Adrenal gland (tissue), 5 donors: ENCODE results near the gene ALPK3.

Experiments
- CTCF ChIP-seq, 6 experiments: fragments of 450-650 bp in 4 of 6; fragments of 200-600 bp in 2 of 6; sonication (generic) in 1 of 6; IDR thresholded peaks; 1 replicate in 5 of 6; 2 replicates in 1 of 6; pipeline versions ENCODE4 v1.5.1 to v1.8.0; 2016 to 2021; ENCODE audit warnings: antibody characterized with exemption in 6 of 6, mild to moderate bottlenecking in 2 of 6, moderate library complexity in 1 of 6
- POLR2A ChIP-seq, 2 donors: fragments of 450-650 bp; IDR thresholded peaks; one replicate each; pipeline ENCODE4 v1.6.1; 2017; ENCODE audit warnings: antibody characterized with exemption in 2 of 2, mild to moderate bottlenecking in 2 of 2, moderate library complexity in 1 of 2
- donor health status: DM: no; HTN: no; CAD: no.

DNA sequence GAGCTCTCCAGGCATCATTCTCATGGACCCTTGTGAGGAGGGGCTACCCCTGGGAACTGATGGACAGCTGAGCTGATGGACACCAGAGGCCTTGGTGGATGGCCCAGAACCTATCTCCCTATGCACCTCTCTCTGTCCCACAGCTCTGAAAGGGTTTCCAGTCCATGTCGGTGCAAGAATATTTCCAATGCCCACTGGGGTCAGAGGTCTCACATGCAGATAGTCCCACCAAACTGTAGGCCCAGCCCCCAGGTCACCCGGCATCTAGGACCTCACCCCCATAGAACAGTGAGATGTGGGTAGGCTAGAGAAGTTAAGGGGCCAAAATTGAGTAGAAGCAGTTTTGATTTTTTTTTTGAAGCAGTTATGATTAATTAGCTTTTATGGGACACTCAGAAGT is 2.6 kb downstream of the ALPK3 start:
- TF ChIP-seq CTCF (IDR thresholded peaks at IDR 0.05) (no peak), POLR2A (IDR thresholded peaks at IDR 0.05) (no peak)
